DMS79 treated with DMSO at 0.1 percent for 48 hours (cell line): Measurements from ENCODE around the gene ADGRL2.

Experiments used
- DNase-seq: peaks from one replicate; lab custom pipeline; 2025; lab: John Stamatoyannopoulos, UW

ADGRL2 gene

DNA sequence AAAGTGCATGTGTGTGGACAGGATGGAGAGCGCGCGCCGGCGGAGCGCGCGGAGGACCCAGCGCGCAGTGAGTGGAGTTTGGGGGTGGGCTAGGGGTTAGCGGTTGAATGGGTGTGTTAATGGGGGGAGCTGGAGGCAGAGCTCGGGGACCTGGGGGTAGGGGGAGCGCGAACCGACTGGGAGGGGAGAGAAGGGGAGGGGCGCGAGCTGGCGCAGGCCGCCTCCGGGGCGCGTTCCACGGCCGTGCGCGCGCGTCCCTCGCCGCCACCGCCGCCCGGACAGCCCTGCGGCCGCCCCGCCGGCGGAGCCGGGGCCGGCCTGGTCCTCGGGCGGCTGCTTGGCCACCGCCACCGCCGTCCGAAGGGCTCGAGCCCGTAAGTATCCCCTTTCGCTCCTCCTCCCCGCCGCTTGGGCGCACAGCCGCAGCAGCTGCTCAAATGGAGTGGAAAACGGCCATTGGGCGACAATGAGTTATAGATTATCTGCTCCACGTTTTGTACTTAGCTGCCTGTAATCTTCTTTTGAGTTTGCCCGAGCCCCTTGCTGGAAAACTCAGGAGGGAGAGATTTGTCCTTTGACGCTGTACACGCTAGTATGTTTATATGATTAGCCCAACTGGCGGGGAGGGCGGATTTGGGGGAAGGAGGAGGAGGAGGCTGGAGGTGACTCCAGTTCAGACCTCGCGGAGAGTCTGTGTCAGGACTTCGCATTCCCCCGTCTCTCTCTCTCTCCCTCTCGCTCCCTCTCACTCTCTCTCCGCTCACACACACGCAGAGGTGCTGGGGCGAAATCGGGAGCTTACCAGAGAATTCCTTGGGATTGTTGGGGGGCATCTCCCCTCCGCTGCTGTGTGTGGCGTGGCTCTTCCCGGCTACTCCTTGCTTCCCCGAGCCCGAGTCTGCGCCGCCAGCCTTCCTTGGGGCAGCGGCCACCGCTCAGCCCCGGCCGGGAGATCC, at the start of gene ADGRL2:
ADGRL2 (plus strand) TSS at position 240 of the 956 bp plus-strand sequence. CDS start 36,051 bp downstream, outside the sequence.
- DNase-seq: peak; percentile 94

DNA sequence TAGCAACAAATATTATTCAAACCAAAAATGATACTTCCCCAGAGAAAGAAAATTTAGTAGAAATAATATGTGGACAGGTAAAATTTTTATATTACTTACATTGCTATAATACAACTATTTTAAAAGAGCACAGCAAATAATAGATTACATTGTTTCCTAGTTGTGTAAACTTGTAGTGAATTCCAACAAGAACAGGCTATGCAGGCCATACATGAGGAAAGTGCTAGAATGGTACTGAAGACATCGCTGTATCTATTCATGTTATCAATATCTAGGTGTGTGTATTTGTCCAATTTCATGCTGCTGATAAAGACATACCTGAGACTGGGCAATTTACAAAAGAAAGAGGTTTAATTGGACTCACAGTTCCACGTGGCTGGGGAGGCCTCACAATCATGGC, 47.9 kb upstream of the ADGRL2 start:
- no peak for DNase-seq

DNA sequence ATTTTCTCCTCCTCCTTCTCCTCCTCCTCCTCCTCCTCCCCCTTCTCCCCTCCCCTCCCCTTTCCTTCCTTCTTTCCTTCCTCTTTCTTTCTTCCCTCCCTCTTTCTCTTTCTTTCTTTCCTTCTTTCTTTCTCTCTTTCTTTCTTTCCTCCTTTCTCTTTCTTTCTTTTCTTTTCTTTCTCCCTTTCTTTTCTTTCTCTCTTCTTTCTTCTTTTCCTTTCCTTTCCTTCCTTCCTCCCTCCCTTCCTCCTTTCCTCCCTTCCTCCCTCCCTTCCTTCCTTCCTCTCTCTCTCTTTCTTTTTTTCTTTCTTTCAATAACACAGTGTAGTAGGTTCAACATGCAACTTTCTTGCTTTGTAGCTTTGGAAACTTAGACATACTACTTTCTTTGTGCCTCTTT, 46.3 kb upstream of the ADGRL2 start:
- DNase-seq: no peak

DNA sequence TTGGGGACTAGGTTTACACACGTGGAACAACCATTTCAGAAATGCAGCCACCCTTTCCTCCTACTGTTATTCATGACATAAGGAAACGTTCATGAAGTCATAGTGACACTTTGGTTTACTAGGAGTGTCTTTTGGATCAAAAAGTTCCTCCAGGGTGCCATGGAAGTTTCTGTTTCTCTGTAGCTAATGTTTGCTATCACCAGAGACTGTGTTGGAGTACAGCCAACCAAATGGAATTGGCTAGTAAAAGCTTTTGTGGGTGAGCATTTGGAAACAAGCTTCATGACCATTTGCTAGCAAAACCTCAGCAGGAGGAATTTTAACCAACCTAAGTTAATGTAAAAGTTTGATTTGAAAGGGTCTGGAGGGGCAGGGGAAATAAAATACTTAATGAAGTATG, 43.9 kb upstream of the ADGRL2 start:
- no peak for DNase-seq

DNA sequence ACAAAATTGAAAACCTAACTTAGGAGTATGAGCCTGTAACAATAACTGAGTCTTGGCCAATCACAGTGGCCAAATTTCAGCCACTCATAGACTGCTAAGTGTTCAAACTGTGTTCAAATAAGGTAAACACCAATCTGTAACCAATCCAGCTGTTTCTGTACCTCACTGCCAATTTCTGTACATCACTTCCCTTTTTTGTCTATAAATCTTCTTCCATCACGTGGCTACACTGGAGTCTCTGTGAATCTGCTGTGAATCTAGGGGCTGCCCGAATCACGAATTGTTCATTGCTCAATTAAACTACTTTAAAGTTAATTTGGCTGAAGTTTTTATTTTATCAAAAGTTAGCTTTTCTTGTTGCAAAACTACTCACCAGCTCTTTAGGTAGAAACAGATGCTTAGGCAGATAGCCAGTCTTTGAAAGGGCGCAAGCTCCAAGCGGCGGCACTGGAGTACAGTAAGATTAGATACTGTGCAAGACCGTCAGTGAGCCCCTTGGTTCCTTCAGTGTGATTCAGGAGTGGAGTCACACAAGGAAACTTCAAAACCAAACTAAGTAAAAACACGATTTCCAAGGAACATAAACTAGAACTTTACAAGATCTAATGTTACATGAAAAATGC, 43.2 kb upstream of the ADGRL2 start:
- DNase-seq: no peak

DNA sequence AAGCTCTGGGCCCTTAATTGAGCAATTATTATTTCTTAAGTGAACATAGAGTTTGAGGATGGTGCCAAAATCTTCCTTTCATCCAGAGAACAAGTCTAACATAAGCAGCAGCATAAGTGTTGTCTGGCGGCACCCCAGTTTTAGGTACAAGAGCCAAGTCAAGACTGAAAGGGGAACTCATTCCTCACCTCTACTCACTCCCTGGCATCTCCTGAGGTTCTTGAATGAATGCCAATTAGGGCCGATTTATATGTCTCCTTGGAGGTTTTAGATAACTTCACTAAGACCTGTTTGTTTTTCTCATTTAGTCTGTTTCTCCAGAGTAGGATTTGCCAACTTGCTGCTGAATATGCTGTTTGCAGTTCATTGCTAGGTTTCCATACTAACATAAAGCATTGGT, 42.6 kb upstream of the ADGRL2 start:
- no peak for DNase-seq

DNA sequence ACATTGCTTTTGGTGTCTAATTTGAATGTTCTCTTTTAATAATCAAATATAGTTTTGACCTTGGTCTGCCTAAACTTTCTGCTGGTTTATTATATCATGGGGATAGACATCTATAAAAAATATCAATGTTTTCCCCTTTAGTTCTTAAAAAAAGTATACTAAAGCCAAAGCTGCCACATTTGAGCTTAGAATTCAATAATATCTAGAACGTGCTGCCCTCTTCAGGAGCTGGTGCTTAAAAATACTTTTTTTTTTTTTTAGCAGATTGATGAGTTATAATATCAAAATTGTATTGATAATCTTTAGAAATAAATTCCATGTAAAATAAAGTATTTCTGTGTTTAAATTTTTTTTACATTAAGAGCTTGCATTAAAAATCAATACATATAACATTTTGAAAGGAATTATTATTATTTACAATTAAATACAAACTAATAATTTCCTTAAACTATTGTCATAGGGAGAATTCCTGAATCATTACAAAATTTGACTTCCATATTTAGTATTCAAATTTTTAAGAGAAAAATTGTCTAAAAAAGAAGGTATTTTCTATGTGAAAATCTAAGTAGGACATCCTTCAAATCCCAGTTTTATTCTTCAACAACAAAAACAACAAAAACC, 40.1 kb upstream of the ADGRL2 start:
- DNase-seq: no peak

DNA sequence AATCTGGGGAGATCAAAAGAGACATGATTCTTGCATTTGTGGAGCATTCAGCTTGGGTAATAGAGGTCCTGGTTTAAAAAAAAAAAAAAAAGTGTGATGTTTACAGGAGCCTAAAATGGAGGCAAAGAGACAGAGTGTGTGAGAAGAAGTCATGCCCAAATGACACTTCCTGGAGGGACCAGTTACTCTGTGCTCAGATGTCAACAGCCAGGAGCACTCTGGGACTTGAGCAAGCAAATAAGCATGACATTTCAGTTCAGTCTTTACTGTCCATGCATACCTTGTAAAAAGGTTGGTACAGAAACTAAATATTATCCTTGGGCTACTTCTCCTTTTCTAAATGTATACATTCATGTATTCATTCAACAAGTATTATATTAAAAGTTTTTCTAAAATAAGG, 25.2 kb upstream of the ADGRL2 start:
- no peak for DNase-seq

DNA sequence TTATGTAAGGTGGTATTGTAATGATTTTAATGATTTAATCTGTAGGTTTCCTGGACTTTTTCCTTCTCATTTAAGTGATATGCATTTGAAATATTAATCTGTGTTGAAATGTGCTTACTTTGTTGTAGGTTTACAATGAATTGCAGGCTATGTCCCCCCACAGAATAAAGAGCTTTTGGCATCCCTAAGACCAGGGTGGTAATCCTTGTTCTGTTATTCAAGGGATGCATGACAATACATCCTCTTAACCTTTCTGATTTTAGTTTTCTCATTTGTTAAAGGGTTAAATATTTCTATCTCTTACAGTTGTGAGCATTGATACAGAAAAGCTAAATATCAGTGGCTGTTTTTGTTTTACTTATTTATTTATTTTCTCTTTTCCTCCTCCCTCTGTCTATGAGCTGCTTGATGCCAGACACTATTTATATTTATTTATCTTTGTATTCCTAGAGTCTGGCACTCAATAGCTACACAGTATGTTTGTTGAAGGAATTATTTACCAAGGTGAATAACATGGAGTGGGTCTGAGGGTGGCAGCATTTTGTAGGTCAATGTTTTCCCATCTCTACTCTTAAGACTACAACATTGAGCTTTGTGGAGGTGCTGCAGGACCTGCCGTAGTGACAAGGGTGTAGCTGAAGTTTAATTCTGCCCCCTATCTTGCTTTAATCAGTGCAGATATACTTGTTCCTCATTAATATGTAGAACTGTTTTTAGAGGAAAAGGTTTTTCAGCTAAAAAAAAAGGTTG, 19.9 kb upstream of the ADGRL2 start:
- DNase-seq: no peak

DNA sequence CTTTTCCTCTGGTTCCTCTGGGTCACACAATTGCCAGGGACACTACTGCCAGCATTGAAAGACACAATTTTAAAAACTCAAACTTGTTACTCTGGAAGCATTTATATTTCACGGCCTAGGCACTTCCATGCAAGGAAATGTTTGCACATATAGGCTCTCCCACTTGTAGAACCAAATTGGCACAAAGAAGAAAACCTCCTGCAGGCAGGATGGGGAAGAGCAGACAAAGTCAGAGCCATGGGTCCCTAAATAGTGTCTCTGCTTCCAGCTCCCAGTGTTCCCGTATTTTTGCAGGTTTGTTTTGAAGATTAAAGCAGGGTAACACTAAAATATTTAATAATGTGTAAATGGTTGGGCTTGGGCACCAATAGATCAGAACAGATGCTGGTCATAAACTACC, 19.0 kb upstream of the ADGRL2 start:
- DNase-seq: no peak

DNA sequence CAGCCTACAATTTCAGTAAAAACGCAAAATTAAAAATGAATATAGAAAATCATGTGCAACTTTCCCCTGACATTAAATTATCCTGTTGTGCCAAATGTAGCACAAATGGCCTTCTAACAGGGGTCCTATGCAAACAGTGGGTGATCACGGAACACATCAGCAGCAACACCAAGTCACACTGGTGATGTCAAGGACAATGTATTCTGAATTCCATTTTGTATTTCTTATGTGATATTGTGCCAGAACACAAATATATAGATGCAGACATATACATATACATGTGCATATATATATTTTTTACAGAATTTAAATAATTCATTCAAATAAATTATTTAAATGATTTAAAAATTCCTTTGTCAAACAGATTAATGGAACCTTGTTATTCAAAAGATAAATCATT, 8.6 kb upstream of the ADGRL2 start:
- no peak for DNase-seq

DNA sequence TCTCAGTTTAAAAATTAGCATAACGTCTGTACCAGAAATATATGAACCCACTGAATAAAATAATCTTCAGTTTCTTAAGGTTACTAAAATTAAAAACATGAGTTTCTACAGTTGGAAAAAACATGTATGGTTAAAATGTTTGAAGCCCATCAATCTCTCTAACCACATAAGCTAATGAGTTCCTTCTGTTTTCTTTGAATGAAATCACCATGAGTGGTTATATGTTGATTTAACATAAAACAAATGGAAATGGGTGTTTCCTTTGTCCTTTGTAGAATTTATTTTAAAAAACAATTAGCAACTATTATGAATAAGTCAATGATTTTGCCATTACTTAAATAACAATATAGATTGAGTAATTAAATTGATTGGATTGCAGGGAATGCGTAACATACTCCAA, 3.0 kb upstream of the ADGRL2 start:
- DNase-seq: no peak

DNA sequence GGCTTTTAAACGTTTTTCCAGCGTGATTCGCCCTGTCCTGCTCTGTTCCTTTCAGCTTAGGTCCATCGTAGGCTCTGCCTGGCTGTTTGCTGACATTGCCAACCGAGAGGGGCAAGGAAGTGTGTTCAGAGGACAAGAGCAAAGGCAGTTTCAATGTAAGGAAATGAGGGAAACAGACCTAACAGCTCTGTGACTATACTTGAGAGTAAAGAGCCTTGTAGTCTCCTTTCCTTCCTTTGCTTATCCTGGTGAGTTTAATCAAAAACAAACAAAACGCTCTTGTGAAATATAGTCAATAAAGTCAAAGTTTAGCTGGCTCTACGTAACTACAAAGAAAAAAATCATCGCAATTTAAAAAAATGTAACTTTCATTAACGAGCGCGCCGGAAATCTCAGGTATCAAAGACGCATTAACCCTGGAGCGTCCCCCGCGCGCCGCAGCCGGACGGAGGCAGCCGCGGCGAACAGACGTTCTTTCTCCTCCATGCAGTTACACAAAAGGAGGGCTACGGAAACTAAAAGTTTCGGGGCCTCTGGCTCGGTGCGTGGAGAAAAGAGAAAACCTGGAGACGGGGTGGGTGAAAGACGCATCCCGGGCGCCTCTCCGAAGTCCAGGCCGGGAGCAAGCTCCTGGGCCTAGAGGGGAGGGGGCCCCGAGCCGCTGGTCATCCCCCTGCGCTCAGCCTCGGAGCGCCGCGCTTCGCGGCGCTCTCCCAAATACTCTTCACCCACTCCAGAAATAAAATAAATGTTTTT, 617 bp upstream of the ADGRL2 start:
- DNase-seq: peak; percentile 63

DNA sequence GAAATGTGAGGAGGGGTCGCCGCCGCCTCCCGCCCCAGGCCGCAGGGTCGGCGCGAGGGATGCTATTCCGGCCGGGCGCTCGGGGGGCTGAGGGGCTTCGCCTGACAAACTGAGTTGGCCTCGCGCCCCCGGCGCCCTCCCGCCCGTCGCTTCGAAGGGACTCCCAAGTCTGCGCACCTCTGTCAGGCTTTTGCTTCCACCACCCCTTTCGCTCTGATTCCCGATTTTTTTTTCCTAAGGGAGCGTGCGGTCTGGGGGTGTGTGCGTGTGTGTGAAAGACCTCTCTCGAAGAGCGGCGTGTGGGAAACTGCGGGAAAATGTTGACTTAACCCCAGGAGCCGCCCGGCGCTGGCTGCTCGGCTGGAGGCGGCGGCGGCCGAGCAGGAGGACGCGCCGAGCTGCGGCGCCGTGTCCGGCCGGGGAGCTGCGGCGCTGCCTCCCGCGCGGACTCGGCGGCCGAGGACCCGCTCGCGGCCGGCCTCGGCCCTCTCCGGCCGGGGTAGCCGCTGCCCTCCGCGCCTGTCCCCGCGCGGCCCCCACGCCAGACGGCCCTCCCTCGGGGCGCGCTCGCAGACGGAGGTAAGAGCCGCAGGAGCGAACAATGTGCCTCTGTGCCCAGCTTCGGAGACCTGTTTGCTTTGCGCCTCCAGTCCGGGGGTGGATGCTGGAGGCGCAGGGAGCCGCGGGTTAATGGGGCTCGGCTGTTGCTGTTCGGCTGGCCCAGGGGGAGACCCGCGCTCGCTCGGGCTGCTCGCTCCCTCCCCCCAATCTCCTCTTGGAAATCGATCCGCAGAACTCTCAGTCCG, 1.1 kb downstream of the ADGRL2 start:
- DNase-seq: peak; percentile 38

DNA sequence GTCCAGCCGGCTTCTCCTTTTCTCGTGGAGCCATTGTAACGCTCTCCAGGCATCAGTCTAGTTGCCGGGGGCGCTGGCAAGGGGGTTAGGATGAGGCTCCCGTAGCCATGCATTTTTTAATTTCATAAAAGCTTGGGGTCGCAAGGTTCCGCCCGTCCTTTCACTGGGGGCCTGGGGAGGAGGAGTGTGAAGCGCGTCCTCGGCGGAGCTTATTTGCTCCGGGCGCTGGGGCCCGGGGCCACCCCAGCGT, 1.6 kb downstream of the ADGRL2 start:
- no peak for DNase-seq

DNA sequence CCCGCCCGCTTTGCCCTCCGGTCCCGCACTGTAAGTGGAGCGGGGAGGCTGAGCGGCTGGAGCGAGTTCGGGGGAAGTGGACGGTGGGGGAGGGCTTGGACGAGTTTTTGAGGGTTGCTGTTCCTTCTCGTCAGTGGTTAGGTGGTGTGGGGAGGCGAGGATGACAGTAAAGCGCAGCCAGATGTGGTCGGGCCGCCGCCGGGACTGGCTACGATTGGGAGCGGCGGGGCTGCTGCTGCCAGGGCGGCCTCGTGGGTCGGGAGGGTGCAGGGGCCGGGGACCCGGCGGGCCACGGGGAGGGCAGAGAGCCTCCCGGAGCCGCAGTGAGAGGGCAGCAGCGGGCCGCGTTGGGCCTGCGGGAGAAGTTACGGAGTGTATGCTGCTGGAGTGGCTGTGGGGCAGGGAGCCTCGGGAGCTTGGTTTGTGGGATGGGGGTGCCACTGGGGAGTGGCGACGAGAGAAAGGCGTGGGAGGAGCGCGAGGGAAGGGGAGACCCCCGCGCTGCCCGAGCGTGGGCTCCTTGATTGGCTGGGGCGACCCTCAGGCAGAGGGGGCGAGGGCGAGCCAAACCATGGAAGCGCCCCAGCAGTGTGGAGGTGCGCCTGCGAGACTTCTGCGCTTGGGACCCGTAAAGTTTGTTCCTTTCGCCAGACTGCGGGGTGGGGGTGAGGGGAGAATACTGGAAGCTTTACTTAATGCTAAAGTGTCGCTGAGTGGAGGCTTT, 2.1 kb downstream of the ADGRL2 start:
- peak; percentile 47 for DNase-seq

DNA sequence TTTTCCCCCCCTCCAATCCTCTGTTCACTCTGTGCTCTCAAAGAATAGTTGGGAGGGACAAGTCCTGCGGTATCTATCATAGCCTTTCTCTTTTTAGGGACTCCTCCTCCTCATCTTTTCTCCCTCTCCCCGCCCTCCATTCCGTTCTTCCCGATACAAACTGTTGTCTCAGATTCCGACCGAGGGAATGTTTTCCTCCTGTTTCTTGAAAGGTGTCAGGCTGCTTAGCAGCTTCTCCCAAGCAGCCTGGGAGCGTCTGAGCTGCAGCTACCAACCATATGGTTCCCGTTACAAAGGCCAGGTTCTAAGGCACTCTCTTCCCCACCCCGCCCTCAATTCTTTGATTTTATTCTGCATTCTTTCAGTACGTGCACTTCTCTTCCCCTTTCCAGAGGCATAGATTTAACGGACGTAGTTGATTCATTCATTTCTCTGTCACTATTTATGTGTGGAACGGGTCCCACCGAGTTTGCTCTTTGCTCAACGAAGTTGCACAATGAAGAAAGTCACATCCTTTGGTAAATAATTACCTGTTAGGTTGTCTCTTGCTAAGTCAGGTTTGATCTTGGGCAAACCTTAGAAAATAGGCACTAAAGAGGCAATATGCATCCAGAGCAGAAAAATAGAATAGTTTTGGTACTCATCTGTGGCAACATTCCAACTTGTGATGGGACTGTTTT, 2.8 kb downstream of the ADGRL2 start:
- peak; percentile 34 for DNase-seq

DNA sequence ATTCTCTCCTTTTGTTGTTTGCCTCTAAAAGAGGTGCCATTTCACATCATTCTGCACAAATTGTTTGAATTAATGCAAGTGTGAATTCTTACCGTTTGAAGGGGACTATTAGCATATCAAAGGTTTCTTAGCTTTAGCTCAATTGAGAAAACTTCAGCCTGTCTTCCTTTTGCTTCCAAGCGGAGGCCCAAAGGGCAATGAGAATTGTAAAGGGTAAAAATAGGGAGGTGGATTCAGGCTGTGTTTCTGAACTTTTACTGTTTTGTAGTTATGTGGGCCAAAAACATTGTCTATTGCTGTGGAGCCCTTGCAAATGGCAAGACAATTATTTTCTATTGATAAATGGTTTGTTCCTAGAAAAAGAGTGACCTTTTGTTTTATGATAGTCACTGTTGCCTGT, 3.6 kb downstream of the ADGRL2 start:
- DNase-seq: no peak

DNA sequence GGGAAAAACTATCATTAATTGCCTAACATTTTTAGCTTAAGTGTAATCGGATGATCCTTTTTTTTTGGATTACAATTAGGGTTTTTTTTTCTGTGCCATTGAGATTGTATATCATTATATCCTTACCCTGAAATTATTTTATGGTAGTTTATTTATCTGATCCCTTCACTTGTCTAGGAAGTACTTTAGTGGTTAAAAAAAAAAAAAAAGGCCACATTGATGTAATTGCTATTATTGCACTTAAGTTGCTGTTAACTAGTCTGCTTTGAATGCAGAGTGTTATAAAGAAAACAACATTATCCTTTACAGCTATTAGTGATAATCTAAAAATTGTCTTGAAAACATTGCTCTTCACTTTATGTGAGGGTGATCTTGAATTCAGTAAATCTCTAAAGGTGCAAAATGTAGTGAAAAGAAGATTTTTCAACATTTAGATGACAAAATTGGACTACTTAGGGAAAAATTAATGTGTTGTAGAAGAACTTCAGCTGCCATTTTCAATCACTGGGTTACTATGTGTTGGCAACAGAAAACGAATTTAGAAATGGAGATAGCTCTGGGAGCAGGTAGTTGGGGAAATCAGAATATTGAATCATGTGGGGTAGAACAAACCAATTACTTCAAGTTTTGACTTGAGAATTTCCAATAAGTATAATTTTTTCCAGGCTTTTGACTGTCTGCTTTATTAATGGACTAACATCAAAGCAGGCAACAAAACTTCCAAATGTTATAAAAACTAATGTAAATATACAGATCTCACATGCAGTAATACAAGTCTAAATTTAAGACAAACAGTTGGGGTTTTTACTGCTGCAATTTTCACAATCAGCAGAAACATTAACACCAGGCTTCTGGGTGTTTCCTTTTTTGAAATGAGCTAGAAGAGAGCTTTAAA, 5.0 kb downstream of the ADGRL2 start:
- no peak for DNase-seq
